HepG2 (cell line): ENCODE results near the gene STARD10. TPM values are rescaled to one million over a fixed set of nuclear protein-coding genes. Genes with fewer than 3 reads are reported as not detected.
A peak's percentile ranks its signal among the peaks of the same experiment; 100 is the strongest.

Experiments used
- ARID4A ChIP-seq: sonication (generic); formaldehyde crosslinking; IDR thresholded peaks from 2 replicates; pipeline ENCODE4 v1.5.0; 2020; ENCODE audit warnings: mild to moderate bottlenecking, missing genetic modification reagents, borderline replicate concordance
- ATM ChIP-seq: fragments of 450-650 bp; IDR thresholded peaks from 2 replicates; pipeline ENCODE4 v1.7.1; 2017; ENCODE audit warnings: mild to moderate bottlenecking, borderline replicate concordance
- CBFB ChIP-seq: sonication (generic); formaldehyde crosslinking; IDR thresholded peaks from 2 replicates; pipeline ENCODE4 v1.4.0; 2020; ENCODE audit warnings: missing genetic modification reagents
- DR1 ChIP-seq: sonication (generic); formaldehyde crosslinking; IDR thresholded peaks from 2 replicates; pipeline ENCODE4 v1.8.0; 2021; ENCODE audit warnings: mild to moderate bottlenecking, missing genetic modification reagents, inconsistent platforms
- GPBP1L1 ChIP-seq: sonication (generic); formaldehyde crosslinking; IDR thresholded peaks from 2 replicates; pipeline ENCODE4 v1.5.0; 2020; ENCODE audit warnings: mild to moderate bottlenecking, missing genetic modification reagents
- HES4 ChIP-seq: sonication (generic); formaldehyde crosslinking; IDR thresholded peaks from 2 replicates; pipeline ENCODE4 v1.9.0; 2021; ENCODE audit warnings: mild to moderate bottlenecking, missing genetic modification reagents, borderline replicate concordance
- HINFP ChIP-seq: sonication (generic); formaldehyde crosslinking; IDR thresholded peaks from 2 replicates; pipeline ENCODE4 v1.4.0; 2020; ENCODE audit warnings: low read depth, mild to moderate bottlenecking, missing genetic modification reagents
- MNT ChIP-seq: fragments of 450-650 bp; IDR thresholded peaks from 2 replicates; pipeline ENCODE4 v1.6.1; 2016
- PHF8 ChIP-seq: sonication (generic); formaldehyde crosslinking; IDR thresholded peaks from 2 replicates; pipeline ENCODE4 v1.5.0; 2020; ENCODE audit warnings: missing genetic modification reagents
- RAD21 ChIP-seq: fragments of 450-650 bp; formaldehyde crosslinking; IDR thresholded peaks from 2 replicates; pipeline ENCODE4 v1.5.0; 2020; ENCODE audit warnings: mild to moderate bottlenecking
- RNF219 ChIP-seq: sonication (generic); formaldehyde crosslinking; IDR thresholded peaks from 2 replicates; pipeline ENCODE4 v1.5.0; 2020; ENCODE audit warnings: mild to moderate bottlenecking, missing genetic modification reagents
- SPEN ChIP-seq: sonication (generic); formaldehyde crosslinking; IDR thresholded peaks from 2 replicates; pipeline ENCODE4 v1.5.1; 2020; ENCODE audit warnings: low read depth, mild to moderate bottlenecking, missing genetic modification reagents
- SRSF9 ChIP-seq: fragments of 200-400 bp; formaldehyde crosslinking; IDR thresholded peaks from 2 replicates; pipeline ENCODE4 v1.6.1; 2018; ENCODE audit warnings: borderline replicate concordance, mild to moderate bottlenecking, low read depth, low read length; ENCODE audit not compliant: insufficient read depth, poor library complexity, severe bottlenecking
- XRCC5 ChIP-seq: fragments of 200-400 bp; formaldehyde crosslinking; optimal IDR thresholded peaks from 2 replicates; pipeline ENCODE3; 2017; ENCODE audit warnings: mild to moderate bottlenecking, low read length
- YEATS2 ChIP-seq: sonication (generic); formaldehyde crosslinking; IDR thresholded peaks from 2 replicates; pipeline ENCODE4 v1.4.0; 2020; ENCODE audit warnings: missing genetic modification reagents, borderline replicate concordance
- ZFX ChIP-seq: sonication (generic); formaldehyde crosslinking; IDR thresholded peaks from 2 replicates; pipeline ENCODE4 v1.4.0; 2020; ENCODE audit warnings: mild to moderate bottlenecking, low read depth, missing genetic modification reagents, moderate library complexity
- ZMYM2 ChIP-seq: sonication (generic); formaldehyde crosslinking; IDR thresholded peaks from 2 replicates; pipeline ENCODE4 v1.8.0; 2022; ENCODE audit warnings: mild to moderate bottlenecking, missing genetic modification reagents
- polyA plus RNA-seq, 8 experiments: library from polyadenylated mRNA; depleted of rRNA in 3 of 8; stranded (reverse) in 7 of 8; unstranded in 1 of 8; fragments of >200 nt; fragmentation: Illumina TruSeq in 4 of 8; extraction: Trizol in 4 of 8; gene quantifications; 2 replicates each; pipeline versions ENCODE4 v1.2.1 to v1.2.3, GENCODE V29; 2011 to 2016; ENCODE audit warnings: low read depth in 4 of 8, missing spikeins in 1 of 8, mixed read lengths in 1 of 8; ENCODE audit not compliant: insufficient read depth in 1 of 8
- total RNA-seq, 5 experiments: library from RNA; depleted of rRNA; stranded (reverse); fragments of >200 nt; fragmentation: Illumina TruSeq; extraction: Trizol; gene quantifications; 2 replicates each; pipeline ENCODE4 v1.2.3, GENCODE V29; 2016; ENCODE audit warnings: low read depth in 1 of 5

The STARD10 gene
- total and polyA plus RNA-seq, 2 of the 13 experiments (the other 11 are each of a cell fraction or from before 2014, with no cell fraction given) = 260 to 341 TPM

GRCh38 chr11:72812967-72813739 lies 19.3 kb upstream of the STARD10 start (continued):
- TF ChIP-seq HINFP (0 out of 2 replicates have a peak, but pooled peaks have one; percentile 8), ZMYM2 (CRISPR knock-in tag) (0 out of 2 replicates have a peak, but pooled peaks have one; percentile 16), ZFX (CRISPR knock-in tag) (peak; percentile 66), GPBP1L1 (CRISPR knock-in tag) (no peak), ARID4A (CRISPR knock-in tag) (peak; percentile 52; the same call in 1 of the 2 replicates), CBFB (CRISPR knock-in tag) (no peak), DR1 (no peak), SRSF9 (no peak), ATM (no peak), SPEN (no peak; the same call in 1 of the 2 replicates), XRCC5 (peak; percentile 79), HES4 (CRISPR knock-in tag) (peak; percentile 58; the same call in 1 of the 2 replicates), RAD21 (peak; percentile 72), PHF8 (CRISPR knock-in tag) (no peak), YEATS2 (CRISPR knock-in tag) (peak; percentile 36; the same call in 1 of the 2 replicates), MNT (peak; percentile 12; the same call in 1 of the 2 replicates), RNF219 (CRISPR knock-in tag) (no peak)
